DOHH2 (cell line): ENCODE measurements around the gene ANKRD34A.

Experiments used
- H3F3A ChIP-seq: fragments of 200-600 bp; sonication (generic), shearing (Covaris generic); 2 replicates; pipeline ENCODE4 v1.6.0; 2016; ENCODE audit warnings: antibody characterized with exemption, mild to moderate bottlenecking; ENCODE audit not compliant: control insufficient read depth, insufficient read depth
- H3K27ac ChIP-seq: fragments of 200-600 bp; sonication (generic); 2 replicates; pipeline ENCODE4 v1.5.1; 2014; ENCODE audit warnings: low read depth, mild to moderate bottlenecking, low read length, moderate library complexity
- H3K27me3 ChIP-seq: fragments of 200-600 bp; sonication (generic); 2 replicates; pipeline ENCODE4 v1.6.1; 2014; ENCODE audit warnings: mild to moderate bottlenecking, low read length, mixed read lengths; ENCODE audit not compliant: control insufficient read depth
- H3K36me3 ChIP-seq: fragments of 200-600 bp; sonication (generic); 2 replicates; pipeline ENCODE4 v1.6.1; 2014; ENCODE audit warnings: mild to moderate bottlenecking, low read length, moderate library complexity, mixed read lengths; ENCODE audit not compliant: control insufficient read depth
- H3K4me1 ChIP-seq: fragments of 200-600 bp; sonication (generic); 2 replicates; pipeline ENCODE4 v1.6.1; 2014; ENCODE audit warnings: mild to moderate bottlenecking, low read length, mixed read lengths; ENCODE audit not compliant: control insufficient read depth
- H3K4me2 ChIP-seq: fragments of 200-600 bp; sonication (generic); 2 replicates; pipeline ENCODE4 v1.6.0; 2014; ENCODE audit warnings: mild to moderate bottlenecking, low read length, moderate library complexity
- H3K4me3 ChIP-seq: fragments of 200-600 bp; sonication (generic); 2 replicates; pipeline ENCODE4 v1.5.1; 2014; ENCODE audit warnings: mild to moderate bottlenecking, low read length, mixed read lengths
- H3K79me2 ChIP-seq: fragments of 200-600 bp; sonication (generic); 2 replicates; pipeline ENCODE4 v1.6.1; 2014; ENCODE audit warnings: mild to moderate bottlenecking, low read length, mixed read lengths; ENCODE audit not compliant: control insufficient read depth
- H3K9me2 ChIP-seq: fragments of 200-600 bp; sonication (generic); replicated peaks from 2 replicates; pipeline ENCODE4 v1.6.1; 2014; ENCODE audit warnings: mild to moderate bottlenecking, low read length, mixed read lengths; ENCODE audit not compliant: control insufficient read depth
- H3K9me3 ChIP-seq: fragments of 200-600 bp; sonication (generic); 2 replicates; pipeline ENCODE4 v1.6.1; 2014; ENCODE audit warnings: antibody characterized with exemption, low read length, mixed read lengths; ENCODE audit not compliant: control insufficient read depth, insufficient read depth
- H4K20me1 ChIP-seq: fragments of 200-600 bp; sonication (generic); 2 replicates; pipeline ENCODE4 v1.6.0; 2014; ENCODE audit warnings: low read depth, mild to moderate bottlenecking, antibody characterized with exemption, low read length, moderate library complexity; ENCODE audit not compliant: control insufficient read depth, insufficient read depth
- EZH2phosphoT487 ChIP-seq: fragments of 200-600 bp; sonication (generic); IDR thresholded peaks from 2 replicates; pipeline ENCODE4 v1.6.1; 2017; ENCODE audit warnings: borderline replicate concordance, mild to moderate bottlenecking, antibody characterized with exemption, low read length, moderate library complexity, mixed read lengths
- TF ChIP-seq, protein P1 (sequence below): fragments of 200-600 bp; sonication (generic); IDR thresholded peaks from one replicate; pipeline ENCODE4 v1.5.1; 2014; ENCODE audit warnings: antibody characterized with exemption, mild to moderate bottlenecking, low read depth, low read length; ENCODE audit not compliant: poor library complexity, severe bottlenecking

The ANKRD34A gene

DNA sequence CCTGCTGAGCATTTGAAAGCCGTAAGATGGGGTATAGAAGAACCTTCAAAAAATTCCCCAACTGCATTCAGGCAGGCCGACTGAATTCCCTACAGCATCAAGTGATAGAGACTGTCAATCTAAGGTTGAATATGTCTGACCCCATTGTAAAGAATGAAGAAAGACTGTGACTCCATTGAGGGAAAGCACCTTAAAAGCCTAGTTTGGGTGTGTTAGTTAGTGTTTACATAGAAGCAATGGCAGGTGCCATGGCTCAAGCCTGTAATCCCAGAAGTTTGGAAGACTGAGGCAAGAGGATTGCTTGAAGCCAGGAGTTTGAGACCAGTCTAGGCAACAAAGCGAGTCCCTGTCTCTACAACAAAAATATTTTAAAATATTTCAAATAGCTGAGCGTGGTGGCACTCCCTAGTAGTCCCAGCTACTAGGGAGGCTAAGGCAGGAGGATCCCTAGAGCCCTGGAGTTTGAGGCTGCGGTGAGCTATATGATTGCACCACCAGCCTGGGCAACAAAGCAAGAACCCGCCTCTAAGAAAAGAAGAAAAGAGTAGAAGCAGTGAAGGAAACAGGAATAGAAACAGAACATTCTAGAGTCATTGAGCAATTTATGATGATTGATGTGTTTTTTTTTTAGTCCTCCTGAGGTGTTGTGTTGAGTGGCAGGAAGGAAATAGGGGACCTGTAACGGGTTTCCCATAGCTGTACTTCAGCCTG is 15.5 kb upstream of the ANKRD34A start:
- Histone ChIP-seq H3F3A (peaks cover 26% of the 10 kb centered on the region), H3K4me1 (peaks cover 67% of the 10 kb centered on the region)

DNA sequence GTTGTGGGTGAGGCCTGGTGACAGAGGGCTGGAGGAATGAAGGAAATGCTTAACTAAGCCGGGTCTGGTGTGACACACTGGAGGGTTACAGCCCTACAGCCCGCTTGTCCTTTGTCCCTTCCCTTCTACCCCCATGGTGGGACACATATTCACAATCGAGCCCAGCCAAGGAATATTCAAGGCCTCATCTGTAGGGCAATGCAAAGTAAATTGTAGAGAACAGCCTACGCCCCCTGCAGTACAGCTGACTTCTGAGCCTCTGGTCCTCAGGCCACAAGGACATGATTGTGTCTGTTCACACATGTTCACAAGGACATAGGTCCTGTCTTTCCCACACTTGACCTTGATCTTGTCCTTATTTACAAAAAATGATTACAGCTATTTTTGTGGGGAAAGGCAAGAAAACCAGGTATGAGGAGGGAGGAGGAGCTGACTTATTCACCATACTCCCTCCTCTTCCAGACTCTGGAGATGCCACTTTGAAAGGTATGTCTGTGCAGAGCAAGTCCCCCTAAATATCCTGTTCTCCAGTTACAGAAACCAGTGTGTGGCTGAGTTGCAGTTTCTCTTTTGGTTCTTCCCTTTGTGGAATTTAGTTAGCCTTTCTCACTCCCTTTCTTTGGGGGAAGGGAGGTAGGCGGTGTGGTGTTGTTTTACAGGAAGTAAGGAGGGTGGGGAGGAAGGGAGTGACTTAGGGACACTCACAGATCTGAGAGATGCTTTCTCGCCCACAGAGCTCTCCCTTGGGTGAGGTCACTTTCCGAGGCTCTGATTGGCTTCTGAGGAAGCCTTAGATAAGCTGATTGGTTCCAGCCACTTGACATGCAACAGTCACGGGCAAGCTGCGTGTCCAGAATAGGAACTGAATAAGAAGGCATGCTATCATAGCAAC is 14.7 kb upstream of the ANKRD34A start:
- Histone ChIP-seq H3K4me1 (peaks cover 67% of the 10 kb centered on the region), H3K36me3 (peaks cover 19% of the 10 kb centered on the region), H3K9me2 (no peaks in the 10 kb centered on the region), H3K27me3 (no peaks in the 10 kb centered on the region), H4K20me1 (no peaks in the 10 kb centered on the region), H3K79me2 (no peaks in the 10 kb centered on the region), H3K4me3 (peak overlapping the region; percentile 65), H3F3A (peaks cover 26% of the 10 kb centered on the region), H3K9me3 (no peaks in the 10 kb centered on the region), H3K27ac (peak overlapping the region; percentile 93), H3K4me2 (peak overlapping the region; percentile 79)
- TF ChIP-seq EZH2phosphoT487: no peak
- TF ChIP-seq, protein P1, sequence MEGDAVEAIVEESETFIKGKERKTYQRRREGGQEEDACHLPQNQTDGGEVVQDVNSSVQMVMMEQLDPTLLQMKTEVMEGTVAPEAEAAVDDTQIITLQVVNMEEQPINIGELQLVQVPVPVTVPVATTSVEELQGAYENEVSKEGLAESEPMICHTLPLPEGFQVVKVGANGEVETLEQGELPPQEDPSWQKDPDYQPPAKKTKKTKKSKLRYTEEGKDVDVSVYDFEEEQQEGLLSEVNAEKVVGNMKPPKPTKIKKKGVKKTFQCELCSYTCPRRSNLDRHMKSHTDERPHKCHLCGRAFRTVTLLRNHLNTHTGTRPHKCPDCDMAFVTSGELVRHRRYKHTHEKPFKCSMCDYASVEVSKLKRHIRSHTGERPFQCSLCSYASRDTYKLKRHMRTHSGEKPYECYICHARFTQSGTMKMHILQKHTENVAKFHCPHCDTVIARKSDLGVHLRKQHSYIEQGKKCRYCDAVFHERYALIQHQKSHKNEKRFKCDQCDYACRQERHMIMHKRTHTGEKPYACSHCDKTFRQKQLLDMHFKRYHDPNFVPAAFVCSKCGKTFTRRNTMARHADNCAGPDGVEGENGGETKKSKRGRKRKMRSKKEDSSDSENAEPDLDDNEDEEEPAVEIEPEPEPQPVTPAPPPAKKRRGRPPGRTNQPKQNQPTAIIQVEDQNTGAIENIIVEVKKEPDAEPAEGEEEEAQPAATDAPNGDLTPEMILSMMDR: peak; percentile 72

More for the DNA sequence above, 15.5 kb upstream of the ANKRD34A start:
- no peaks in the 10 kb centered on the region for H3K79me2 ChIP-seq
- no peaks in the 10 kb centered on the region for H4K20me1 ChIP-seq
- H3K27ac ChIP-seq: peak overlapping the region; percentile 93
- TF ChIP-seq EZH2phosphoT487: no peak
- TF ChIP-seq, protein P1: no peak
- peak overlapping the region; percentile 65 for H3K4me3 ChIP-seq
- peaks cover 19% of the 10 kb centered on the region for H3K36me3 ChIP-seq
- no peaks in the 10 kb centered on the region for H3K27me3 ChIP-seq
- H3K4me2 ChIP-seq: peak overlapping the region; percentile 79
- H3K9me3 ChIP-seq: no peaks in the 10 kb centered on the region
- no peaks in the 10 kb centered on the region for H3K9me2 ChIP-seq

DNA sequence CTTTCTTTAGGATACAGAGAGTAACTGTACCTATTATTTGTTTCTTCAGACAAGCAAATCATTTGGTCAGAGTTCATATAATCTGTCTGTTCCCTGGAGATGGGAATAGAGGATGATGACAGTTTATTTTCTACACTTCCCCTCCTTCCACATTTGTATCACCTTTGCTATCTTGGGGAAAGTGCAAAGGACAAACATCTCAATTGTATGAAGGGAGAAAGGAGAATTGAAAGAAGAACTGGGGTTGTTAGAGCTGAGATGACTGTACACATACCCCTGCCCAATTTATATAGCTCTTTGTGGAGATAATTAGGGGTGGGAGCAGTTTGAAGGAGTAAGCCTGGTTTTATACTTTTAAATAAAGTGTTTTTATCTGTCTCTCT is 14.1 kb upstream of the ANKRD34A start:
- Histone ChIP-seq H3K36me3 (peaks cover 19% of the 10 kb centered on the region), H3K27ac (peak overlapping the region; percentile 93), H4K20me1 (no peaks in the 10 kb centered on the region), H3K9me2 (no peaks in the 10 kb centered on the region), H3K9me3 (no peaks in the 10 kb centered on the region), H3K4me2 (peak overlapping the region; percentile 79), H3K27me3 (no peaks in the 10 kb centered on the region), H3K79me2 (no peaks in the 10 kb centered on the region), H3F3A (peaks cover 26% of the 10 kb centered on the region), H3K4me3 (peak overlapping the region; percentile 65), H3K4me1 (peaks cover 65% of the 10 kb centered on the region)
- TF ChIP-seq EZH2phosphoT487: no peak
